ENCODE results near the gene FGFR3.

- TF ChIP-seq CTCF (IDR thresholded peaks at IDR 0.05) (no peak), YY1 (IDR thresholded peaks at IDR 0.05; ENCODE audit: low read depth) (no peak), FOXM1 (IDR thresholded peaks at IDR 0.05; ENCODE audit: low read depth) (no peak), NFIC (IDR thresholded peaks at IDR 0.05; ENCODE audit: borderline replicate concordance) (no peak), SMC3 (IDR thresholded peaks at IDR 0.05; ENCODE audit: low read depth, low read length) (no peak)
- TF ChIP-seq, protein P1, sequence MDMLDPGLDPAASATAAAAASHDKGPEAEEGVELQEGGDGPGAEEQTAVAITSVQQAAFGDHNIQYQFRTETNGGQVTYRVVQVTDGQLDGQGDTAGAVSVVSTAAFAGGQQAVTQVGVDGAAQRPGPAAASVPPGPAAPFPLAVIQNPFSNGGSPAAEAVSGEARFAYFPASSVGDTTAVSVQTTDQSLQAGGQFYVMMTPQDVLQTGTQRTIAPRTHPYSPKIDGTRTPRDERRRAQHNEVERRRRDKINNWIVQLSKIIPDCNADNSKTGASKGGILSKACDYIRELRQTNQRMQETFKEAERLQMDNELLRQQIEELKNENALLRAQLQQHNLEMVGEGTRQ (IDR thresholded peaks at IDR 0.05; ENCODE audit: borderline replicate concordance, low read depth, low read length), result no peak
- TF ChIP-seq, protein P2, sequence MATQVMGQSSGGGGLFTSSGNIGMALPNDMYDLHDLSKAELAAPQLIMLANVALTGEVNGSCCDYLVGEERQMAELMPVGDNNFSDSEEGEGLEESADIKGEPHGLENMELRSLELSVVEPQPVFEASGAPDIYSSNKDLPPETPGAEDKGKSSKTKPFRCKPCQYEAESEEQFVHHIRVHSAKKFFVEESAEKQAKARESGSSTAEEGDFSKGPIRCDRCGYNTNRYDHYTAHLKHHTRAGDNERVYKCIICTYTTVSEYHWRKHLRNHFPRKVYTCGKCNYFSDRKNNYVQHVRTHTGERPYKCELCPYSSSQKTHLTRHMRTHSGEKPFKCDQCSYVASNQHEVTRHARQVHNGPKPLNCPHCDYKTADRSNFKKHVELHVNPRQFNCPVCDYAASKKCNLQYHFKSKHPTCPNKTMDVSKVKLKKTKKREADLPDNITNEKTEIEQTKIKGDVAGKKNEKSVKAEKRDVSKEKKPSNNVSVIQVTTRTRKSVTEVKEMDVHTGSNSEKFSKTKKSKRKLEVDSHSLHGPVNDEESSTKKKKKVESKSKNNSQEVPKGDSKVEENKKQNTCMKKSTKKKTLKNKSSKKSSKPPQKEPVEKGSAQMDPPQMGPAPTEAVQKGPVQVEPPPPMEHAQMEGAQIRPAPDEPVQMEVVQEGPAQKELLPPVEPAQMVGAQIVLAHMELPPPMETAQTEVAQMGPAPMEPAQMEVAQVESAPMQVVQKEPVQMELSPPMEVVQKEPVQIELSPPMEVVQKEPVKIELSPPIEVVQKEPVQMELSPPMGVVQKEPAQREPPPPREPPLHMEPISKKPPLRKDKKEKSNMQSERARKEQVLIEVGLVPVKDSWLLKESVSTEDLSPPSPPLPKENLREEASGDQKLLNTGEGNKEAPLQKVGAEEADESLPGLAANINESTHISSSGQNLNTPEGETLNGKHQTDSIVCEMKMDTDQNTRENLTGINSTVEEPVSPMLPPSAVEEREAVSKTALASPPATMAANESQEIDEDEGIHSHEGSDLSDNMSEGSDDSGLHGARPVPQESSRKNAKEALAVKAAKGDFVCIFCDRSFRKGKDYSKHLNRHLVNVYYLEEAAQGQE (IDR thresholded peaks at IDR 0.05; ENCODE audit: low read depth, low read length), result no peak
Observed at GRCh38 chr4:1776521-1777161, 16.5 kb upstream of the FGFR3 start.

Data from SK-N-SH (cell line).